ENCODE measurements around the gene CCNE1.
"Not testable (repeated sequence)": the region's sequence is repeated elsewhere in the genome, so short reads cannot be mapped to it uniquely, and the experiment has no call there.

The CCNE1 gene

DNA sequence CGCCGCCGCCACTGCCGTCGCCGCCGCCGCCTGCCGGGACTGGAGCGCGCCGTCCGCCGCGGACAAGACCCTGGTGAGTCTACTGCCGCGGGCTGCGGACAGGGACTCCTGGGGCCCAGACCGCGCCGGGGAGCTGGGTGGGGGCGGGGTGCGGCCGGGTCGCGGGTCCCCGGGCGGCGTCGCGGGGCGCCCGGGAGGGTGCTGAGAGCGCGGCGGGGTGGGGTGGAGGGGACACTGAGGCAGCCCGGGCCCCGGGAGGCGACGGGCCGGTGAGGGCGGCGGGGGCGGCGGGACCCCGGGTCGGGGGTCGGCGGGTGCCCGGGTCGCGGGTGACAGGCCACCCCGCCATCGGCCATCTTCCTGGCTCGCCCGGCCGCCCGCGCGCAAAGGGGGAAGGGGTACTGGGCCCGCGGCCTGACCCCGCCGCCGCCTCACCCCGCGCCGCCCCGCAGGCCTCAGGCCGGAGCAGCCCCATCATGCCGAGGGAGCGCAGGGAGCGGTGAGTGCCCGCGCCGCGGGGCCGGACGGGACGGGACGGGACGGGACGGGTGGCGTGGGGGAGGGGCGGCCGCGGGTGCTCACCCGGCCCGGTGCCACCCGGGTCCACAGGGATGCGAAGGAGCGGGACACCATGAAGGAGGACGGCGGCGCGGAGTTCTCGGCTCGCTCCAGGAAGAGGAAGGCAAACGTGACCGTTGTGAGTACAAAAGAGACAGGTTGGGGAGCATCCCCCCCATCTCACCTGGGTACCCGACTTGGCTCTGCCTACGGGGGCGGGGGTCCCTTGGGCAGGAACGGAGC, 489 bp downstream of the CCNE1 start:
- in situ Hi-C loops (cut with MboI; ENCODE audit: low sequenced_read_pairs) = no loop called here

GRCh38 chr19:29812881-29813275, 1.1 kb downstream of the CCNE1 start:
- in situ Hi-C loops (cut with MboI; ENCODE audit: low sequenced_read_pairs) = no loop called here

DNA sequence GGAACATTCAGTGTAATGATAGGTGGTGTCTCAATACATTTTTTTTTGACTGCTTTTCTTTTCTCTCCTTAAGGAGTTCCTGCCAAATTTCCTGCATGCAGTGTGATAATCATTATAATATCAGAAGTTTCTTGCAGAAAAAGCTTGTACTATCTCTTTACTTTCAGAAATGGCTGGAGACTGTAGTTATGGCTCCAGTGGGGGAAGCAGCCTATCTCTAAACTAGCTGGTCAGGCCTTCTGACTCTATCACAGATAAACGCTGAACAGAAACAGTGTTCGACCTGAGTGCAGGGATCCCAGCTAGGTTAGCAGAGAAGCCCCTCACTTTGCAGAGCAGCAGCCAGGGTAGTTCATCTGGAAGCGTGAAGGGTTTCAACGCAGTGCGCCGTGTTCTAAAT, 1.9 kb downstream of the CCNE1 start:
- in situ Hi-C loops (cut with MboI; ENCODE audit: low sequenced_read_pairs) = no loop called here

GRCh38 chr19:29815231-29815630, 3.4 kb downstream of the CCNE1 start:
- in situ Hi-C loops (cut with MboI; ENCODE audit: low sequenced_read_pairs) = no loop called here

GRCh38 chr19:29817316-29817715, 5.5 kb downstream of the CCNE1 start:
- in situ Hi-C loops (cut with MboI; ENCODE audit: low sequenced_read_pairs) = no loop called here

GRCh38 chr19:29819300-29819699, 7.5 kb downstream of the CCNE1 start:
- in situ Hi-C loops (cut with MboI; ENCODE audit: low sequenced_read_pairs) = no loop called here

- in situ Hi-C loops (cut with MboI; ENCODE audit: low sequenced_read_pairs) = no loop called here
These were observed 8.2 kb downstream of the CCNE1 start for GRCh38 chr19:29819986-29820385.

DNA sequence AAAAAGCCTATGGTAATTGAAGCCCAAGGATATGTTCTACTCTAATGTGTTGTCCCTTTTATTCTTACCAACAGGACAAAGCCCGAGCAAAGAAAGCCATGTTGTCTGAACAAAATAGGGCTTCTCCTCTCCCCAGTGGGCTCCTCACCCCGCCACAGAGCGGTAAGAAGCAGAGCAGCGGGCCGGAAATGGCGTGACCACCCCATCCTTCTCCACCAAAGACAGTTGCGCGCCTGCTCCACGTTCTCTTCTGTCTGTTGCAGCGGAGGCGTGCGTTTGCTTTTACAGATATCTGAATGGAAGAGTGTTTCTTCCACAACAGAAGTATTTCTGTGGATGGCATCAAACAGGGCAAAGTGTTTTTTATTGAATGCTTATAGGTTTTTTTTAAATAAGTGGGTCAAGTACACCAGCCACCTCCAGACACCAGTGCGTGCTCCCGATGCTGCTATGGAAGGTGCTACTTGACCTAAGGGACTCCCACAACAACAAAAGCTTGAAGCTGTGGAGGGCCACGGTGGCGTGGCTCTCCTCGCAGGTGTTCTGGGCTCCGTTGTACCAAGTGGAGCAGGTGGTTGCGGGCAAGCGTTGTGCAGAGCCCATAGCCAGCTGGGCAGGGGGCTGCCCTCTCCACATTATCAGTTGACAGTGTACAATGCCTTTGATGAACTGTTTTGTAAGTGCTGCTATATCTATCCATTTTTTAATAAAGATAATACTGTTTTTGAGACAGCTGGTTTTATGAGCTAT, 12.0 kb downstream of the CCNE1 start:
- in situ Hi-C loops (cut with MboI; ENCODE audit: low sequenced_read_pairs) = no loop called here

DNA sequence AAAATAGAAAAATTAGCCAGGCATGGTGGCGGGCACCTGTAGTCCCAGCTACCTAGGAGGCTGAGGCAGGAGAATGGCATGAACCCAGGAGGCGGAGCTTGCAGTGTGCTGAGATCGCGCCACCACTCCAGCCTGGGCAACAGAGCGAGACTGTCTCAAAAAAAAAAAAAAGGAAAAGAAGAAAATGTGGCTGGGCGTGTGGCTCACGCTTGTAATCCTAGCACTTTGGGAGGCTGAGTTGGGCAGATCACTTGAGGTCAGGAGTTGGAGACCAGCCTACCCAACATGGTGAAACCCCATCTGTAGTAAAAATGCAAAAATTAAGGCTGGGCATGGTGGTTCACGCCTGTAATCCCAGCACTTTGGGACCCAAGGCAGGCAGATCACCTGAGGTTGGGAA, 13.5 kb downstream of the CCNE1 start:
- in situ Hi-C loops (cut with MboI; ENCODE audit: low sequenced_read_pairs) = not testable (repeated sequence)

DNA sequence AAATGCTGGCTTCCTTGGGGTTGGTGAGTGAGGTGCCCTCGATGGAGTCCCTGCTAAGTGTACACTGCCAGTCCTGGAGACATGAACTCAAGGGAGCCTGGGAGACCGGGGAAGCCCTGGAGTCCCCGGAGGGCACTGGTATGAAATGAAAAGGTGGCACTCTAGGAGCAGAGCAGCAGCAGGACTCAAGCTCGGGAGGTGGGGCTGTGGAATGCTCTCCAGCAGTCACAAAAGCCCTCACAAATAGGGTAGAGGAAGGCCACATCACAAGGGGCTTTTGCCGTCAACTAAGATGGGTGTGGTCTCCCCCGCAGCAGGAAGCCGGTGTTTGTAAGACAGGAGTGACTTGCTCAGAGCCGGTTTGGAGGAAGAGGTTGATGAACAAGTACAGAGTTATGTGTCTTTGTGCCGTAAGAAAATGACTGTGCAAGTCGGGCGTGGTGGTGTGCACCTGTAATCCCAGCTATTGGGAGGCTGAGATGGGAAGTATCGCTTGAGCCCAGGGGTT, 19.3 kb downstream of the CCNE1 start:
- in situ Hi-C loops (cut with MboI; ENCODE audit: low sequenced_read_pairs) = no loop called here

- in situ Hi-C loops (cut with MboI; ENCODE audit: low sequenced_read_pairs) = no loop called here
These were observed 19.9 kb downstream of the CCNE1 start for GRCh38 chr19:29831686-29832085.

- in situ Hi-C loops (cut with MboI; ENCODE audit: low sequenced_read_pairs) = no loop called here
These were observed 21.0 kb downstream of the CCNE1 start for GRCh38 chr19:29832801-29833200.

- in situ Hi-C loops (cut with MboI; ENCODE audit: low sequenced_read_pairs) = no loop called here
These were observed 21.9 kb downstream of the CCNE1 start for GRCh38 chr19:29833614-29834261.

DNA sequence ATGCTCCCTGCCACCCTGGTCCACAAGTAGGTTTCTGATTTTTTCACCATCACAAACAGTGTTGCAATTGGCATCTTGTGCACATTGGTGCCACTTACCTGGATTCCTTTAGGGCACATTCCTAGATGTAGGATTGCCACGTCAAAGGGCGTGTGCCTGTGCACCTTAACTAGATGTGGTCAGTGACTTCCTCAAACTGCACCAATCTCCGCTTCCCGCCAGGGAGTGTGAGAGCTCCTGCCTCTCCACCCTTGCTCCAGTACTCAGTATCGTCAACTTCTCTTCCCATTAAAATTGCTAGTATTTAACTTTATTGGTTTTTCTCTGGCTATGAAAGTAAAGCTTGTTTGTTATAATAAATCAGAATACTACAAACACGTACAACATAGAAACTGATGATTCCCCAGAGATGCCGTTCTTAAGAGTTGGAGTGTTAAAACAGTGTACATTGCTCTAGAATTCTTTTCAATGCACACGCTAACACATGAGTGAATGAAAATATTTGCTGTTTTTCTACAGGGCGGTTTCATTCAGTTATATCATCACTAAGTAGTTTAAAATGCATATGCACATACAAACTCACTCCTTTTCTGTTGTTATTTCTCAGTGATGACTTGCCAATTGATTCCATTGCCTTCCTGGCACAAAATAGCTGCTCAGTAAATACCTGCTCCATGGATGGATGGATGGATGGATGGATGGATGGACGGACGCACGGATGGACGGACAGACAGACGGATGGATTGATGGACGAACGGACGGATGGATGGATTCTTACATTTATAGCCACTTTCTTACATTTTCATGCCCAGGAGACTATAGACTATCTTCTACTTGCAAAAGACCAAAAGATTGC, 23.4 kb downstream of the CCNE1 start:
- in situ Hi-C loops (cut with MboI; ENCODE audit: low sequenced_read_pairs) = no loop called here

DNA sequence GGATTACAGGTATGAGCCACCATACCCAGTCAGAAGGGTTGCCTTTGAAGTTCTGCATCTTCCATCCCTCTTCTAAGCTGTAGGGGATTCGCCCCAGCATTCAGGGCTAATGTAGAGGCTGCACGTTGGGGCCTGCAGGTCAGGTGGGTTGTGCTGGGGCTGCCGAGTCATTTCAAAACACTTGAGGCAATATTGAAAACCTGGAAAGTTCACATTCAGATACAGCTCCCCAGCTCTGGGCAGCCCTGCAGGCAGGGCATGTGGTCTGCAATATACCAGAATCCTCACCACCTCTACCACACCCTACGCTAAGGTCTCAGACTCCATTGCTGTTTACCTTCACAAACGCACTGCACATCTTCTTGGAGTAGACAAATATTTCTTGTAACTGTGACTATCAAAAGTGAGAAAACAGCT, 24.6 kb downstream of the CCNE1 start:
- in situ Hi-C loops (cut with MboI; ENCODE audit: low sequenced_read_pairs) = no loop called here

- in situ Hi-C loops (cut with MboI; ENCODE audit: low sequenced_read_pairs) = no loop called here
These were observed 25.7 kb downstream of the CCNE1 start for GRCh38 chr19:29837448-29837981.

- in situ Hi-C loops (cut with MboI; ENCODE audit: low sequenced_read_pairs) = no loop called here
These were observed 26.2 kb downstream of the CCNE1 start for GRCh38 chr19:29837996-29838395.

DNA sequence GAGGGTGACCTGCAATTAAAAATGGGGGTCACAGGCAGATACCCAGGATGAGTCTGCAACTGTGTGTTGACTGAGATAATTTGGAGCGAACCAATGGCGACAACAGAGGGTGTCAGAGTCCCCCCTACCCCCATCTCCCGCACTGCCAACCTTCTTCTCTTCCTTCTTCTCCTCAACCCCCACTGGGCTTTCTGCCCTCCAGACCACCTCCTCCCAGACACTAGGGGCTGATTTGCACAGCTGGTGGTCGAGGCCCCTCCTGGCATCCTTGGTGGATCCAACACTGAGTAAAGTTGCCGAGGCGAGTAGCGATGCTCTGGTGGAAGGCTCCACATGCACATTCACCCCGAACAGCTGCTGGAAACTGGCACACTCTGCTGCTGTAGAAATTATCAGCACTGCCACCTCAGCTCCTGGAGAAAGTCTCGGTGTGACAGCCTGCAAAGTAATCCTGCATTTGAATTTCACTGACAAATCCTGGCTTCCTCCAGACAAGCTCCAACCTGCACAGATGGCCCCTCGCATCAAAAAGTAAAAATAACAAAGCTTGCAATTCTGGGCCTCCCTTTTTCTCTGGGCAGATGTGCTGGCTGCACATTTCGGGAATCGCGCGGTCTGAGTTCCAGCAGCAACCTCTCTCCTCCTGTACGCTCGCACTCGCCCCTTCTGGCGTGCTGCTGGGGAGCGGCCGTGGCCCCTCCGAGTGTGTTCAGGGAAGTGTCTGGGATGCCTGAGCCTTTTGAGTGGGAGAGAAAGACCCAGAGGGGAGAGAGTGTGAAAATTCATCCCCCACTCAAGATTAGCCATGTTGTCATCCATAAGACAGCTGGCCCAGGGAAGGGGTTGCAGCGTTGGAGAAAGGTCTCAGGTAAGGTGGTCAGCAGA, 28.5 kb downstream of the CCNE1 start:
- in situ Hi-C loops (cut with MboI; ENCODE audit: low sequenced_read_pairs) = no loop called here

- in situ Hi-C loops (cut with MboI; ENCODE audit: low sequenced_read_pairs) = no loop called here
These were observed 29.4 kb downstream of the CCNE1 start for GRCh38 chr19:29841209-29841558.
